Measurements from ENCODE around the gene CD22.

The CD22 gene

DNA sequence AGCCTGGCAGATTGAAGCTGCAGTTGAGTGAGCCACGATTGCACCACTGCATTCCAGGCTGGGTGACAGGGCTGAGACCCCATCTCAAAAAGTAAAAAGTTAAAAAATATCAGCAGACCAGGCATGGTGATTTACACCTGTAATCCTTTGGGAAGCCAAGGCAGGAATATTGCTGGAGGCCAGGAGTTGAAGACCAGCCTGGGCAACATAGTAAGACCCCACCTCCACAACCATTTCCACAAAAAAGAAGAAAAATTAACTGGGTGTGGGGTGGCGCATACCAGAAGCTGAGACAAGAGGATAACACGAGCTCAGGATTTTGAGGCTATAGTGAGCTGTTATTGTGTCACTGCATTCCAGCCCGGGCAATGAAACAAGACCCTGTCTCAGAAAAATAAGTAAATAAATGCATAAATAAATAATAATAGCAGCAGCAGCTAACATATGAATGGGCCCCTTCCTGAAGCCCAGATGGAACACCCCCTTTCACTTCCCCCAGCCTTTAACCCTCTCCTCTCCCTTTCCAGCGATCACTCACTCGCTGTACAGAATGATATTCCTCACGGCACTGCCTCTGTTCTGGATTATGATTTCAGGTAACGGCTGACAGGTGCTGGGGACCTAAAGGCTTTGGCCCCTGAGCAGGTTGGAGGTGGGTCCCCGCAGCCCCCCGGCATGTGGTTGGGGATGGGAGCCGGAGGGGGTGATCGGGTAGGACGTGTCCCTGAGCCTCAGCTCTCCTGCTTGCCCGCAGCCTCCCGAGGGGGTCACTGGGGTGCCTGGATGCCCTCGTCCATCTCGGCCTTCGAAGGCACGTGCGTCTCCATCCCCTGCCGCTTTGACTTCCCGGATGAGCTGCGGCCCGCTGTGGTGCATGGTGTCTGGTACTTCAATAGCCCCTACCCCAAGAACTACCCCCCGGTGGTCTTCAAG lies 33.9 kb upstream of the CD22 start:
- in situ Hi-C loops (cut with MboI; ENCODE audit: low pct_unique_long_range_greater_than_20kb, low sequenced_read_pairs): no loop called here
- DNase-seq: no peak

DNA sequence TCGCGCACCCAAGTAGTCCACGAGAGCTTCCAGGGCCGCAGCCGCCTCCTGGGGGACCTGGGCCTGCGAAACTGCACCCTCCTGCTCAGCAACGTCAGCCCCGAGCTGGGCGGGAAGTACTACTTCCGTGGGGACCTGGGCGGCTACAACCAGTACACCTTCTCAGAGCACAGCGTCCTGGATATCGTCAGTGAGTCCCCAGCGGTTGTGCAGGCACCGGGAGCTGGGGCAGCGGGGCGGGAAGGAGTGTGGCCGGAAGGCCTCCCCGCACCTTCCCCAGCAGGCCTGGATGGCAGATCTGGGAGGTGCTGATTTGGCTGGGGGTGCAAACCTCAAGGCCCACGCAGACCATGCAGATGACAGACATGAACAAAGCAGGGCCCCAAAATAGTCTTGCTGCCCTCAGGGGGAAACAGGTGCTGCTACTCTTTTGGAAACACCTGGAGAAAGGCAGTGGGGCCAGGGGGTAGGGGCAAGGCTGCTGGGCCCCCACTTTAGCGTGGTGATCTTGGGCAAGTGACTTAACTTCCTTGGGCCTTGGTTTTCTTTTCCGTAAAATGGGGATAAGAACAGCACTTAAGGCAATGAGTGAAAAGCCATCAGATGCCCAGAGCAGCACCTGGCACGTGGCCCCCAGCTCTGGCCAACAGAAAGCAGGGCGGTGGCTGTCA lies 33.1 kb upstream of the CD22 start:
- in situ Hi-C loops (cut with MboI; ENCODE audit: low pct_unique_long_range_greater_than_20kb, low sequenced_read_pairs): no loop called here
- DNase-seq: peak; percentile 49

DNA sequence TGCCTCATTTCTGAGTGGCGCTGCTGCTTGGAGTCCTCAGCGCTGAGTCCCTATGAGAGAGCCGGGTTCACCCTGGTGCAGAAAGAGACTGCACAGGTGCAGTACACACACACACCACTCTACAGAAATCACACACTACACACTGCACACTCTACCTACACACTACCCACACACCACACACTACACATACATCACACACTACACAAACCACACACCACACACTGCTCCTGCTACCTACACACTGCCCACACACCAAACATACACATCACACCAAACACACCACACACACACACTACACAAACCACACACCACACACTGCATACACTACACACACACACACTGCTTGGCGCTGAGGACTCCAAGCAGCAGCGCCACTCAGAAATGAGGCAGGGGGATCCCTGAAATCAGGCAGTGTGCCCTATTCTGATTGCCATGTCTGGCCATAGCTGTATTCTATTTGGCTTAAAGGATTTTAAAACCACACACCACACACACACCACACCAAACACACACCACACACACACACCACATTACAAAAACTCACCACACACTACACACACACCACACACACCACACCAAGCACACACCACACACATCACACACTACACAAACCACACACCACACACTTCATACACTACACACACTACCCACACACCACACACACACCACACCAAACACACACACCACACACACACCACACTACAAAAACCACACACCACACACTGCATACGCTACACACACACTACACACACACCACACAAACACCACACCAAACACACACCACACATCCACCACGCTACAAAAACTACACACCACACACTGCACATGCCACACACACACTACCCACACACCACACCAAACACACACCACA lies 32.1 kb upstream of the CD22 start:
- in situ Hi-C loops (cut with MboI; ENCODE audit: low pct_unique_long_range_greater_than_20kb, low sequenced_read_pairs): no loop called here

DNA sequence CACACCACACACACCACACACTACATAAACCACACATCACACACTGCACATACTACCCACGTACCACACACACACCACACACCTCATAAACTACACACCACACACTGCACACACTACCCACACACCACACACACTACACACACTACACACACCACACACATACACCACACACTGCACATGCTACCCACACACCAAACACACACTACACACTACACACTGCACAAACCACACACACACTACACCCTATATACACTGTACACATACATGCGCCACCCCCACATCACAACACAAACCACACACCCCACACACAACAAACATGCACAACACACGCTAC lies 31.5 kb upstream of the CD22 start:
- in situ Hi-C loops (cut with MboI; ENCODE audit: low pct_unique_long_range_greater_than_20kb, low sequenced_read_pairs): no loop called here
- DNase-seq: no peak

More for the DNA sequence above, 32.1 kb upstream of the CD22 start:
- DNase-seq: no peak

DNA sequence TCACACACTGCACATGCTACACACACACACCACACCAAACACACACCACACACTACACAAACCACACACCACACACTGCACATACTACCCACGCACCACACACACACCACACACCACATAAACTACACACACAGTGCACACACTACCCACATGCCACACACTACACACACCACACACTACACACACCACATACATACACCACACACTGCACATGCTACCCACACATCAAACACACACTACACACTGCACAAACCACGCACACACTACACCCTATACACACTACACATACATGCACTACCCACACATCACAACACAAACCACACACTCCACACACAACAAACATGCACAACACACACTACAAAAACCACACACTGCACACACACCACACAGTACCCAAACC lies 31.1 kb upstream of the CD22 start:
- in situ Hi-C loops (cut with MboI; ENCODE audit: low pct_unique_long_range_greater_than_20kb, low sequenced_read_pairs): no loop called here
- DNase-seq: no peak

DNA sequence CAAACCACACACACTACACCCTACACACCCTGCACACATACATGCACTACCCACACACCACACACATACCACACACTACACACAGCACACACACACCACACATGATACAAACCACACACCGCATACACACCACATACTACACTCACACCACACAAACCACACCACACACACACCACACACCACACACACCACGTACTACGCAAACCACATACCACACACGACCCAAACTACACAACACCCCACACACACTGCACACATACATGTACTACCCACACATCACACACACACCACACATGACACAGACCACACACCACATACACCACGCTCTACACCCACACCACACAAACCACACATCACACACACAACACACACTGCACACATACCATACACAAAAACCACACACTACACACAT lies 30.4 kb upstream of the CD22 start:
- in situ Hi-C loops (cut with MboI; ENCODE audit: low pct_unique_long_range_greater_than_20kb, low sequenced_read_pairs): no loop called here
- DNase-seq: no peak

- in situ Hi-C loops (cut with MboI; ENCODE audit: low pct_unique_long_range_greater_than_20kb, low sequenced_read_pairs): no loop called here
- no peak for DNase-seq
Observed at GRCh38 chr19:35299523-35300338, 29.3 kb upstream of the CD22 start.

DNA sequence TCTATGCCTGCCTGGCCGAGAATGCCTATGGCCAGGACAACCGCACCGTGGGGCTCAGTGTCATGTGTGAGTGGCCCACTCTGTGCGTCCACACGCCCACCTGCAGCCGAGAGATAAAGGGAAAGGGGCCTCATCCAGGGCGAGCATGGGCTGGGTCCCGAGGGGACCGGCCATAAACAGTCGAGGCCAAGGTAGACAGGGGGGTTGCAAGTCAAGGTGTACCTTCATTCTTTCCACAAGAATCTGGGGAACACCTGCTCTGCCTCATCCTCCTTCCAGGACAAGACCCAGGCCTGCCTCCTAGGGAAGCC lies 28.7 kb upstream of the CD22 start:
- in situ Hi-C loops (cut with MboI; ENCODE audit: low pct_unique_long_range_greater_than_20kb, low sequenced_read_pairs): no loop called here
- DNase-seq: no peak

- in situ Hi-C loops (cut with MboI; ENCODE audit: low pct_unique_long_range_greater_than_20kb, low sequenced_read_pairs): no loop called here
- DNase-seq: no peak
Observed at GRCh38 chr19:35301961-35302360, 27.0 kb upstream of the CD22 start.

DNA sequence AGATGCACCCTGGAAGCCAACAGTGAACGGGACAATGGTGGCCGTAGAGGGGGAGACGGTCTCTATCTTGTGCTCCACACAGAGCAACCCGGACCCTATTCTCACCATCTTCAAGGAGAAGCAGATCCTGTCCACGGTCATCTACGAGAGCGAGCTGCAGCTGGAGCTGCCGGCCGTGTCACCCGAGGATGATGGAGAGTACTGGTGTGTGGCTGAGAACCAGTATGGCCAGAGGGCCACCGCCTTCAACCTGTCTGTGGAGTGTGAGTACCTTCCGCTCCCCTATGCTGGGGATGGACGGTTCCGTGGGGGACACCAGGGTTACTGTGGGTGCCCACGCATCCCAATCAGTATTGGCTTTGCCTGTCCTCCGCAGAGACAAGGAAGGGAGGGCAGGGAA lies 26.5 kb upstream of the CD22 start:
- no peak for DNase-seq
- in situ Hi-C loops (cut with MboI; ENCODE audit: low pct_unique_long_range_greater_than_20kb, low sequenced_read_pairs): no loop called here

- no peak for DNase-seq
- in situ Hi-C loops (cut with MboI; ENCODE audit: low pct_unique_long_range_greater_than_20kb, low sequenced_read_pairs): no loop called here
Observed at GRCh38 chr19:35303357-35303915, 25.6 kb upstream of the CD22 start.

DNA sequence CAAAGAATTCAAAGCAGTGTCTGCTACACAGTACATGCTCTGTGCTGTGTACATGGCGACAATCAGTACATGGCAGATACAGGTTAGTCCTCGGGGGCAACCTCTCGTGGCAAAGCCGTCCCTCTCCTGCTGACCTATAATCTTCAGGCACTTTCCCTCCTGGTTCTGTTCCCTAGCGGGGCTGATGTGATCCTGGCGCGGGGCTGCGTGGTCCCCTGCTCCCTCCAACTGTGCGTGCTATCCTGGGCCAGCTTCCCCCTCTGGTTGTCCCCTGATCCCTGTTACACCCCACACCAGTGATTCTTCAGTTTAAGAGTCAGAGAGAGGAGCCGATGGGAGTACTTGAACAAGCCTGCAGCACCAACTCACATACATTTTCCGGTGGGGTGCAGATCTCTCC lies 25.0 kb upstream of the CD22 start:
- DNase-seq: no peak
- in situ Hi-C loops (cut with MboI; ENCODE audit: low pct_unique_long_range_greater_than_20kb, low sequenced_read_pairs): no loop called here

DNA sequence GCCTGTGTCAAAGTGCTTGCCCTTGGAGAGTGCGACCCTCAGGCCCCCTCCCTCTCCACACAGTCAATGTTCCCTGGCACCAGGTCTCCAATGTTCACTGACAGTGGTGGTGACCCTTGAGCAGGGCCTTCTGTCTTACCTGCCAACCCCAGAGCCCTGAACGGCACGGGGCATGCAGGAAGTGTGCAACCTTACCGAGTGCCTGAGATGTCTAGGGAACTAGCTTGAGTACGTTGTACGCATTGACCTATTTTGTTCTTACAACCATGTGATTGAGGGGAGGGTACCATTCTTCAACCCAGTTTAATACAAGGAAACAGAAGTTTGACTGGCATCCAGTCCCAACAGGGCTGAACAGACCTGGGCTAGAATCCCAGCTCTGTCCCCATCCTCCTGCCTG lies 23.8 kb upstream of the CD22 start:
- in situ Hi-C loops (cut with MboI; ENCODE audit: low pct_unique_long_range_greater_than_20kb, low sequenced_read_pairs): no loop called here
- DNase-seq: no peak

GRCh38 chr19:35306473-35307246 lies 22.3 kb upstream of the CD22 start:
- in situ Hi-C loops (cut with MboI; ENCODE audit: low pct_unique_long_range_greater_than_20kb, low sequenced_read_pairs): no loop called here
- DNase-seq: no peak

- DNase-seq: no peak
- in situ Hi-C loops (cut with MboI; ENCODE audit: low pct_unique_long_range_greater_than_20kb, low sequenced_read_pairs): no loop called here
Observed at GRCh38 chr19:35307931-35308330, 21.1 kb upstream of the CD22 start.

DNA sequence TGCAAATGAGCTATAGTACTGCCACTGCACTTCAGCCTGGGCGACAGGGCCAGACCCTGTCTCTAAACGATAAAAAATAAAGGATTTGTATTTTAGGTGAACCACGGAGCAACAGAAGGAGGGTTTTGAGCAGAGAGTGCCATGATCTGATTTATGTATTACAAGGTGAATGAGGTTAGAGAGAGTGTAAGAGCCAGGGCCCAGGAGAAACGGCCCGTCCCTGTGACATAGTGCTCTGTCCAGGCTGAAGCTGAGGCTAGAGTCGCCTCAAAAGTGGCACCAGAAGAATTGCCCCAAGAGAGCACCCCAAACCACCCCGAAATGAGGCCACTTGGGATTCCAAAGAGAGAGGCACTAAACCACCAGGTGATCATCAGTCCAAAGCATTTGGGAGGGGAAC lies 20.1 kb upstream of the CD22 start:
- in situ Hi-C loops (cut with MboI; ENCODE audit: low pct_unique_long_range_greater_than_20kb, low sequenced_read_pairs): no loop called here
- no peak for DNase-seq

GRCh38 chr19:35309481-35310279 lies 19.3 kb upstream of the CD22 start:
- in situ Hi-C loops (cut with MboI; ENCODE audit: low pct_unique_long_range_greater_than_20kb, low sequenced_read_pairs): no loop called here

More at GRCh38 chr19:35309481-35310279, 19.3 kb upstream of the CD22 start:
- no peak for DNase-seq
